ENCODE measurements around the gene PLA2R1. TPM values are rescaled to one million over a fixed set of nuclear protein-coding genes. Genes with fewer than 3 reads are reported as not detected.
A peak's percentile ranks its signal among the peaks of the same experiment; 100 is the strongest.

PLA2R1 gene
- total RNA-seq, 1 experiment from 2014 or later: 1.1 TPM

- DNase-seq (ENCODE audit: low spot score): no peak
- H3K27me3 Mint-ChIP-seq (ENCODE audit: low read depth): peaks cover 62% of the 10 kb centered on the region
- POLR2A ChIA-PET: no interaction called here
Observed at GRCh38 chr2:159905926-159906714, 156.3 kb downstream of the PLA2R1 start.

GRCh38 chr2:159904959-159905305 is 157.5 kb downstream of the PLA2R1 start:
- TF ChIP-seq ZSCAN18 (CRISPR knock-in tag; IDR thresholded peaks at IDR 0.05) (no peak), TEAD1 (CRISPR knock-in tag; IDR thresholded peaks at IDR 0.05) (0 out of 2 replicates have a peak, but pooled peaks have one; percentile 12), TP53 (CRISPR knock-in tag; IDR thresholded peaks at IDR 0.05) (no peak), SMAD3 (CRISPR knock-in tag; IDR thresholded peaks at IDR 0.05; ENCODE audit: borderline replicate concordance) (no peak)
- H3K27ac Mint-ChIP-seq: no peak overlapping the region
- H3K36me3 Mint-ChIP-seq: no peaks in the 10 kb centered on the region
- peaks cover 4% of the 10 kb centered on the region for H3K4me1 Mint-ChIP-seq
- POLR2A ChIA-PET: no interaction called here
- H3K9me3 Mint-ChIP-seq: no peaks in the 10 kb centered on the region
- DNase-seq (ENCODE audit: low spot score) (no peak), ATAC-seq (peak; percentile 76)
- peaks cover 67% of the 10 kb centered on the region for H3K27me3 Mint-ChIP-seq (ENCODE audit: low read depth)
- peak overlapping the region; percentile 76 for H3K4me3 Mint-ChIP-seq
- CTCF ChIA-PET: interaction anchor here (0.7 to 2.9 kb wide), 2 partner anchors 15 to 17 kb away, joined by 3 to 21 read pairs; no protein-coding TSS in a partner anchor

More at GRCh38 chr2:159905926-159906714, 156.3 kb downstream of the PLA2R1 start:
- no peak for ATAC-seq
- H3K4me1 Mint-ChIP-seq: peaks cover 4% of the 10 kb centered on the region
- H3K27ac Mint-ChIP-seq: no peak overlapping the region
- no peaks in the 10 kb centered on the region for H3K36me3 Mint-ChIP-seq
- no peaks in the 10 kb centered on the region for H3K9me3 Mint-ChIP-seq
- TF ChIP-seq, protein P1, sequence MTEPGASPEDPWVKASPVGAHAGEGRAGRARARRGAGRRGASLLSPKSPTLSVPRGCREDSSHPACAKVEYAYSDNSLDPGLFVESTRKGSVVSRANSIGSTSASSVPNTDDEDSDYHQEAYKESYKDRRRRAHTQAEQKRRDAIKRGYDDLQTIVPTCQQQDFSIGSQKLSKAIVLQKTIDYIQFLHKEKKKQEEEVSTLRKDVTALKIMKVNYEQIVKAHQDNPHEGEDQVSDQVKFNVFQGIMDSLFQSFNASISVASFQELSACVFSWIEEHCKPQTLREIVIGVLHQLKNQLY (CRISPR knock-in tag; IDR thresholded peaks at IDR 0.05): no peak
- TF ChIP-seq ATF2 (CRISPR knock-in tag; IDR thresholded peaks at IDR 0.05; ENCODE audit: borderline replicate concordance, low read depth) (no peak), ESRRA (CRISPR knock-in tag; IDR thresholded peaks at IDR 0.05; ENCODE audit: borderline replicate concordance) (no peak), ZNF138 (CRISPR knock-in tag; conservative IDR thresholded peaks at IDR 0.05) (no peak), PRRX2 (CRISPR knock-in tag; IDR thresholded peaks at IDR 0.05) (no peak), NFE2L1 (CRISPR knock-in tag; IDR thresholded peaks at IDR 0.05) (no peak), GRHL2 (CRISPR knock-in tag; IDR thresholded peaks at IDR 0.05; ENCODE audit: insufficient replicate concordance, severe bottlenecking) (no peak), CREM (CRISPR knock-in tag; IDR thresholded peaks at IDR 0.05) (no peak), EMX1 (CRISPR knock-in tag; IDR thresholded peaks at IDR 0.05) (no peak), ZNF512 (CRISPR knock-in tag; IDR thresholded peaks at IDR 0.05; ENCODE audit: borderline replicate concordance) (no peak), FOXP1 (CRISPR knock-in tag; IDR thresholded peaks at IDR 0.05; ENCODE audit: borderline replicate concordance) (no peak), OVOL2 (CRISPR knock-in tag; IDR thresholded peaks at IDR 0.05; ENCODE audit: borderline replicate concordance) (no peak), SP1 (CRISPR knock-in tag; conservative IDR thresholded peaks at IDR 0.05) (no peak)
- TF ChIP-seq, protein P2, sequence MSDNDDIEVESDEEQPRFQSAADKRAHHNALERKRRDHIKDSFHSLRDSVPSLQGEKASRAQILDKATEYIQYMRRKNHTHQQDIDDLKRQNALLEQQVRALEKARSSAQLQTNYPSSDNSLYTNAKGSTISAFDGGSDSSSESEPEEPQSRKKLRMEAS (CRISPR knock-in tag; IDR thresholded peaks at IDR 0.05): no peak
- H3K4me3 Mint-ChIP-seq: no peak overlapping the region
- CTCF ChIA-PET: interaction anchor here (0.6 to 2.9 kb wide), 2 partner anchors 16 to 895 kb away, joined by 4 to 21 read pairs; no protein-coding TSS in a partner anchor

All from WTC11 (cell line).